ENCODE results near the gene BTC.
"Not testable (repeated sequence)": the region's sequence is repeated elsewhere in the genome, so short reads cannot be mapped to it uniquely, and the experiment has no call there.

BTC gene

GRCh38 chr4:74715706-74716435 lies 78.5 kb downstream of the BTC start:
- TF ChIP-seq, protein P1, sequence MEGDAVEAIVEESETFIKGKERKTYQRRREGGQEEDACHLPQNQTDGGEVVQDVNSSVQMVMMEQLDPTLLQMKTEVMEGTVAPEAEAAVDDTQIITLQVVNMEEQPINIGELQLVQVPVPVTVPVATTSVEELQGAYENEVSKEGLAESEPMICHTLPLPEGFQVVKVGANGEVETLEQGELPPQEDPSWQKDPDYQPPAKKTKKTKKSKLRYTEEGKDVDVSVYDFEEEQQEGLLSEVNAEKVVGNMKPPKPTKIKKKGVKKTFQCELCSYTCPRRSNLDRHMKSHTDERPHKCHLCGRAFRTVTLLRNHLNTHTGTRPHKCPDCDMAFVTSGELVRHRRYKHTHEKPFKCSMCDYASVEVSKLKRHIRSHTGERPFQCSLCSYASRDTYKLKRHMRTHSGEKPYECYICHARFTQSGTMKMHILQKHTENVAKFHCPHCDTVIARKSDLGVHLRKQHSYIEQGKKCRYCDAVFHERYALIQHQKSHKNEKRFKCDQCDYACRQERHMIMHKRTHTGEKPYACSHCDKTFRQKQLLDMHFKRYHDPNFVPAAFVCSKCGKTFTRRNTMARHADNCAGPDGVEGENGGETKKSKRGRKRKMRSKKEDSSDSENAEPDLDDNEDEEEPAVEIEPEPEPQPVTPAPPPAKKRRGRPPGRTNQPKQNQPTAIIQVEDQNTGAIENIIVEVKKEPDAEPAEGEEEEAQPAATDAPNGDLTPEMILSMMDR (IDR thresholded peaks at IDR 0.05): no peak
- H3K27ac ChIP-seq: no peak overlapping the region
- no peak overlapping the region for H3K4me3 ChIP-seq
- no peak for DNase-seq (ENCODE audit: low spot score)

GRCh38 chr4:74714611-74715130 lies 79.7 kb downstream of the BTC start:
- no peak overlapping the region for H3K27ac ChIP-seq
- TF ChIP-seq, protein P1 (IDR thresholded peaks at IDR 0.05): no peak
- no peak for DNase-seq (ENCODE audit: low spot score)
- no peak overlapping the region for H3K4me3 ChIP-seq

DNA sequence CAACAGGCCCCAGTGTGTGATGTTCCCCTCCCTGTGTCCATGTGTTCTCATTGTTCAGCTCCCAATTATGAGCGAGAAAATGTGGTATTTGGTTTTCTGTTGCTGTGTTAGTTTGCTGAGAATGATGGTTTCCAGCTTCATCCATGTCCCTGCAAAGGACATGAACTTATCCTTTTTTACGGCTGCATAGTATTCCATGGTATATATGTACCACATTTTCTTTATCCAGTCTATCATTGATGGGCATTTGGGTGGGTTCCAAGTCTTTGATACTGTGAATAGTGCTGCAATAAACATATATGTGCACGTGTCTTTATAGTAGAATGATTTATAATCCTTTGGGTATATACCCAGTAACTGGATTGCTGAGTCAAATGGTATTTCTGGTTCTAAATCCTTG lies 86.2 kb downstream of the BTC start:
- not testable (repeated sequence) for DNase-seq (ENCODE audit: low spot score); H3K4me3 ChIP-seq; H3K27ac ChIP-seq

Data from coronary artery (tissue), 2 donors.